GM18870 (cell line): ENCODE data around the gene LPCAT4.
A peak's percentile ranks its signal among the peaks of the same experiment; 100 is the strongest.
"Not testable (repeated sequence)": the region's sequence is repeated elsewhere in the genome, so short reads cannot be mapped to it uniquely, and the experiment has no call there.

Experiments
- ATAC-seq: cut with Tn5 transposase; IDR thresholded peaks from one replicate; pipeline ENCODE4 v1.9.1; 2021; ENCODE audit warnings: moderate library complexity; ENCODE audit not compliant: unreplicated experiment

Gene LPCAT4

DNA sequence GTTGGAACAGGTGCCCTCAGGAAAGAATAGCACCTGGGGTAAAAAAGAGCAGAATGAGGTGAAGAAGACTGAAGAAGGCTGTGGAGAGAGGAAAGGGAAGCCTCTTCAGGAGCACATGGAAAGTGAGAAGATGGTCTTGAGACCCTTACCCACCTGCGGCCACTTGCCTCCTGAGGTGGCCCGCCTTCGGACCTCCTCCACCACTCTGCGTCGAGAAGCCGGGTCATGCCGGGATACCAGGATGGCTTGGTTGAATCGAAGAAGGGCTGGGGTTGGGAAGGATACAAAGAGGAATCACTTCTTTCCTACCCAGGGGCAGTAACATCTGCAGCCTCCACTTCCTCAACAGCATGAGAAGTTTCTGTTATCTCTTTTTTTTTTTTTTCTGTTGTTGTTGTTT, 3.0 kb downstream of the LPCAT4 start:
- ATAC-seq = no peak

DNA sequence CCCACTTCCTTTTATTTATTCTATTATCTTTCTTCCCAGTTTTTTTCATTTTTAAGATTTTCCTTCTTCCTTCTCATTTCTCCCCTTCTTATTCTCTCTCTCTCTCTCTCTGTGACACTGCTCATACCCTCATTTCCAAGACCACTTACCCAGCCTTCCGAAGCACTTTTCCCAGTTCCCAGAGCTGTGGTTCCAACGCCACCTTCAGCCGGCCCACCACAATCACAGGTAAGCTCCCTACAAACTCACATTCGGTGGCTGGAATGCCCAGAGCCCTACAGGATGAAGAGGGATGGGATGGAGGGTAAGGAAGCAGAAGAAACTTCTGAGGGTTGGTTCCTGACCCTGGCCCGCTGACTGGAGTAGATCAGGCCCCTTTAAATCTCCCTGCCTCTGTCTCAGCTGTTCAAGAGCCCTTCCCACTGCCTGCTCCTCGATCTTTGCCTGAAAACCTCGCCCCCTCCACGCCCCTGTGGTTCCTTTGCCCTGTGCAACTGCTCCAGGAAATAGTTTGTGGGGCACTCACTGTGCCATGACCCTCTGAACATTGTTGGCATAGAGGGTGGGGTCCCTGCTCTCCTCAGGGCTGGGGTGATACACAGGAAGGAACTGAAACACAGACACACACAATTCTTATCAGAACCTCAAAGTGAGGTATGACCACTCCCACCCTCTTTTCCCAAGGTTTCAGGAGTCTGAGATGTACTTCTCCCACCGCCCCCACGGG, 4.8 kb downstream of the LPCAT4 start:
- no peak for ATAC-seq

DNA sequence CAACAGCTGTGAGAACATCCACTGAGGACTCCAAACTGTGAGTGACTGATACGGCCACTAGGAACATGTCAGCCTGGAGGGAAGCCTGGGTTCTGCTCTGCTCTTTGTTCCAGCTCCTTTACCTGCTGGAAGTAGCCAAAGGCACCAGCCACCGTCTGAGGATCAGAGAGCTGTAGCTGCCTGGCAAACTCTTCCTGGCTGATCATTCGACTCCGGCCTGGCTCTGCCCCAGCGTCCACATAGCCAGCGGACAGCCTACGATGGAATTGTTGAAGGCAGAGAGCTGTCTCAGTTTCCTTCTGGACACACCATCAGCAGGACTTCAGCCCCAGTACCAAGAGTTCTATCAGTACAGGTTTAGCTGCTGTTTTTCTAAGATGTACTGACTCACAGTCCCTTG, 5.7 kb downstream of the LPCAT4 start:
- ATAC-seq = no peak

DNA sequence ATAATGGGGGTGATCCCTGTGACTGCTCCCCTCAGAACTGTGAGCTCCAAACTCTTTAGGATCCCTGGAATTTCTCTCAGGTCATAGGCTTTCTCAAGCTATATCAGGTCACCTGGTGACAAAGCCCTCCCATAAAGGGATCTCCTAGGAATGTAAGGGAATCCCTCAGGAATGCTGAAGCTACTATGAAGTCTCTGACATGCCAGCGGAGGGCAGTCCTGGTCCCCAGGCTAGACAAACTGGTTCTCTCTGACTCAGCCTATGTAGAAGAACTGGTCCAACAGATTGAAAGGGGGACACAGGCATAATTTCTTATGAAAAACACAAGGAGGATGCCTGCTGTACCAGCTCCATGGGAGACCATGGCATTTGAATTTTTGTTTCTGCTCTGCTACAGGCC, 6.7 kb downstream of the LPCAT4 start:
- no peak for ATAC-seq

DNA sequence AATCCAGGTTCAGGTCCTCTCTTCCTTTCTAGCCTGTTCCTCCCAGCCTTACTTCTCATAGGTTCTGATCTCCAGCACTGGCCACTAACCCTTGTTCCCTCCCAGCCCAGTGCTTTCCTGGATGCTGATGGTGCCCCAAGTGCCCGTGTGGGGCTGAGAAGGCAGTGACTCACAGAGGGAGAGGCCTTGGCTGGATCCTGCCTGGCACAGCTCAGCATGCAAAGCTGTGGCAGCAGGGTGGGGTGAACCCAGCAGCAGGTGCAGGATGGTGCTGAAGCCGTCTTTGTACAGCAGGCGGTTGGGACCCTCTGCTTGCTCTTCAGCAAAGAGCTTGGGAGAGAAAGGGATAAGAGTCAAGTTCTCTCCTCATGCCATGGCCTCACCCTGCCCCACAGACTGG, 7.6 kb downstream of the LPCAT4 start:
- ATAC-seq = no peak

DNA sequence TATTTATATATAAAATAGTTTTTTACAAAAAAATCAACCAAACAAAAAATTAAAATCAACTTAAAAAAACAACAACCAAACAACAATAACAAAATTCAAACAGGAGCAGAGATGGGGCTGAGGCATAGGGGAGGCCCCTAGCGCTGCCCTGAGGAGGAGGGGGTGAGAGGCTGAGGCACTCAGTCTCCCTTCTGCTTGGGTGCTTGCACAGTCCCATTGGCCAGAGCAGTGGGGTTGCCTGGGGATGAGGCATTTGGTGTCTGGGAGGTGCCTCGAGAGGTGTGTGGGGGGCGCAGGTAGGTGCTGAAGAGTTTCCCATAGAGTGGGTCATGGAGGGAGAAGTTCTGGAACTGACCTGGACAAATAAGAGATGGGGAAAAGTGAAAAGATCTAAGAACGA, 8.0 kb downstream of the LPCAT4 start:
- ATAC-seq = no peak

DNA sequence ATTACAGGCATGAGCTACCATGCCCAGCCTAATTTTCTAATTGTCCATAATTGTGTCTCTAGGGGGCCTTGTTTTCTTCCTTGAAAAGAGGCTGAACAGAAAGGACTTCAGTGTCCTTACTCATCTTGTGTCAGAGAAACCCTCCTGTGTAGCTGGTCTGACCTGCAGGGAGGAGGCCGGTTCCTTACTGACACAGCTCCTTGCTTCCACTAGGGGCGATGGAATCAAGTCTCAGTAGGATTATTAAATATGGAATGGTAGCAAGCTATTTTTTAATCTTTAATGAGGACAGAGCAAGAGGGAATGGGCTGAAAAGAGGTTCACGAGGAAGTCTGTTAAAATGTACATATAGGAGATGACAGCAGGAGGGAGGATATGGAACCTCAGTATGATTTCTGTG, 8.6 kb downstream of the LPCAT4 start:
- ATAC-seq = no peak

DNA sequence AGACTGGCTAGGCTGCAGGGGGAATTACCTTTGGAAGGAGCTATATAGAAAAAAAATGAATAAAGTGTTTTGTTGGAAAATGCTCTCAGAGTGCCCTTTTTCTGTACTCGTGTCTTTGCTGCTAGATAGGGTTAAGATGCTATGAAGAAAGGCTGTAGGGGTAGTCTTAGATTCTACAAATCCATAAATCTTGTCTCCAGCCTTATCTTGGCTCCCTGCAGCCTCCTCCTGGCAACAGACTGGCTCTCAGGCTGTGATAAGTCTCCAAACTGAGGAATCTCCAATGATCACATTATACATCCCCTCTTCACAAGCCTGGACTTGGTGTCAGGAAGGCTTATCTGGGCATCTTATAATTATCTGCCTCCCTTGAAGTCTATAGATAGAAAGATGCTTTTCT, 9.3 kb downstream of the LPCAT4 start:
- no peak for ATAC-seq

DNA sequence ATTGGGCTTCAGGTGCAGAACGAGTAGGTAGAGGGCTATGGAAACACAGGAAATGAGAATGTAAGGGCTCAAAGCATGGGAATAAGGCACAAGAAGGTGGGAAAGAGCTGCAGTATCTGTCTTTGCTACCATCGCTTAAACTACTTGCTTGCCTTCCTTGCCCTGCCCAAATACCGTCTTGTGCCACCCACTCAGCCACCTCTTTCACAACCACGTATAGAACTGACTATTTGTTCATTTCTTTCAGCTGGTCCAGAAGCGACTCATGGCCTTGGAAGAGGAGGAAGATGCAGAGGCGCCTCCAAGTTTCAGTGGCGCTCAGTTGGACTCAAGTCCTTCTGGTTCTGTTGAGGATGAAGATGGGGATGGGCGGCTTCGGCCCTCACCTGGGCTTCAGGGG, 11.8 kb downstream of the LPCAT4 start:
- no peak for ATAC-seq

DNA sequence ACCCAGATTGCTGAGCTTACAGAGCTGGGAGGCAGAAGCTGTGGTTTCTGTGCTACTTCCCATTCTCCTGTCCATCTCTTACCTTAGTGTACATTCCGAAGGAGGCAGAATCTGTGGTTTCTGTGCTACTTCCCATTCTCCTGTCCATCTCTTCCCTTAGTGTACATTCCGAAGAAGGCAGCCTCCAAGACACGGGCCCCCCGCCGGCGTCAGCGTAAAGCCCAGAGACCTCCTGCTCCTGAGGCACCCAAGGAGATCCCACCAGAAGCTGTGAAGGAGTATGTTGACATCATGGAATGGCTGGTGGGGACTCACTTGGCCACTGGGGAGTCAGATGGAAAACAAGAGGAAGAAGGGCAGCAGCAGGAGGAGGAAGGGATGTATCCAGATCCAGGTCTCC, 12.7 kb downstream of the LPCAT4 start:
- ATAC-seq = no peak

DNA sequence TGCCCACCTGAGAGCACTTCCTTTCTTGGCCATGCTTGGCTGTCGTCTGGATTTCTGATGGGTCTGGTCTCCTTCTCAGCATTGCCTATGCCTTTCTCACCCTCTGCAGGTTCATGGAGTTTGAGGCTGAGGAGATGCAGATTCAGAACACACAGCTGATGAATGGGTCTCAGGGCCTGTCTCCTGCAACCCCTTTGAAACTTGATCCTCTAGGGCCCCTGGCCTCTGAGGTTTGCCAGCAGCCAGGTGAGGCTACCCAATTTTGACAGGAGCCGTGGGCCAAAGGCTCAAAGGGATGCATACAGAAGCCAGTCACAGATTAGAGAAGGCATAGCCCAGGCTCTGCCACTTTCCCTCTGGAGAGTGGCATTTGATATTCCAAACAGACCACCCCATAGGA, 13.4 kb downstream of the LPCAT4 start:
- no peak for ATAC-seq

DNA sequence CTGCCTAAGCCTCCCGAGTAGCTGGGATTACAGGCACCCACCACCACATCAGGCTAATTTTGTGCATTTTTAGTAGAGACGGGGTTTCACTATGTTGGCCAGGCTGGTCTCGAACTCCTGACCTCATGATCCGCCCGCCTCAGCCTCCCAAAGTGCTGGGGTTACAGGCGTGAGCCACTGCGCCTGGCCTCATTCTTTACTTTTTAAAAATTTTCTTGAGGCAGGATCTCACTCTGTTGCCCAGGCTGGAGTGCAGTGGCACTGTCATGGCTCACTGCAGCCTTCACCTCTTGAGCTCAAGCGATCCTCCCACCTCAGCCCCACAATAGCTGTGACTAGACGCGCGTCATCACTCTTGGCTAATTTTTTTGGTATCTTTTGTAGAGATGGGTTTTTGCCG, 14.0 kb downstream of the LPCAT4 start:
- ATAC-seq = not testable (repeated sequence)

DNA sequence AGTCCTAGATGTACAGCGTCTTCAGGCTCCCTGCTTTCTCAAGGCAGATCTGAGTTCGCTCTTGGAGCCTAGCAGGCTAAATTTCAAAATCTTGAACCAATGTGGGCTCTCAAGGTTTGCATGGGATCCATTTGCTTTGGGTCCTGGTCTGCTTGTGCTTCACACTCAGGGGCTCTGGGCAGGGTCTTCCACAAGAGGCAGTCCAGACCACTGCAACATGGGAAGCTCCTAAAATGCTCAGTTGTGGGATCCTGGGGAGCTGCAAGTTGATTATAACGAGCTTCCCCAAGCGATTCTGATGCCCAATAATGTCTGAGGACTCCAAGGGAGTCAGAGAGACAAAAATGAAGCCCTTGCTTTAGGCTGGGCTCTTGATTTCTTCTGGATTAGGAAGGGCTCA, 17.2 kb downstream of the LPCAT4 start:
- ATAC-seq = no peak

DNA sequence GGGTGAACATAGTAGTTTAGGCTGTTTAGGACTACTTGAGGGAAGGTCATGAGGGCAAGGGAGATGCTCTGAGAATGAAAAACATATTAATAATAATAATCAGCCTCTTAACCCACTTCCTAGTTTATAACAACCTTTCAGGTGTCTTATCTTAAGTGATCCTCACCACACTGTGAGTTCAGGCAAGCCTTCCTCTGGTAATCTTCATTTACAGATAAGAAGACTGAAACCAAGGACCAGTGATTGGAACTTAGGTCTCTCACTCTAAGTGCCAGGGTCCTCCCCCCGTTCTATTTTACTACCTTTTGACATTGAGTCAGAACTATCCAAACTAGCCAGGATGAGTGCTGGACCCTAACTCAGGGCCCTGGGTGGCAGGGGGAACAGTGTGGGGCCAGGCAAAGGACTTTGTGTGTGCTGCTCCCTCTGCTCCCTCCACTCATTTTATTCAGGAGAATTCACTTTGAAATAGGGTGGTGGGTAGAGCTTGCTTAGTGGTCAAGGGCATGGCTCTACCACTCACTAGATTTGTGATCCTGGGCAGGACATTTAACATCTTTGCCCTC, 18.2 kb downstream of the LPCAT4 start:
- ATAC-seq = no peak

DNA sequence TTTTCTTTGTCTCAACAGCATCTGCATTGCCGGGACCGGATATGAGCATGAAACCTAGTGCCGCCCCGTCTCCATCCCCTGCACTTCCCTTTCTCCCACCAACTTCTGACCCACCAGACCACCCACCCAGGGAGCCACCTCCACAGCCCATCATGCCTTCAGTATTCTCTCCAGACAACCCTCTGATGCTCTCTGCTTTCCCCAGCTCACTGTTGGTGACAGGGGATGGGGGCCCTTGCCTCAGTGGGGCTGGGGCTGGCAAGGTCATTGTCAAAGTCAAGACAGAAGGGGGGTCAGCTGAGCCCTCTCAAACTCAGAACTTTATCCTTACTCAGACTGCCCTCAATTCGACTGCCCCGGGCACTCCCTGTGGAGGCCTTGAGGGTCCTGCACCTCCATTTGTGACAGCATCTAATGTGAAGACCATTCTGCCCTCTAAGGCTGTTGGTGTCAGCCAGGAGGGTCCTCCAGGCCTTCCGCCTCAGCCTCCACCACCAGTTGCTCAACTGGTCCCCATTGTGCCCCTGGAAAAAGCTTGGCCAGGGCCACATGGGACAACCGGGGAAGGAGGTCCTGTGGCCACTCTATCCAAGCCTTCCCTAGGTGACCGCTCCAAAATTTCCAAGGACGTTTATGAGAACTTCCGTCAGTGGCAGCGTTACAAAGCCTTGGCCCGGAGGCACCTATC, 18.9 kb downstream of the LPCAT4 start:
- ATAC-seq = no peak

DNA sequence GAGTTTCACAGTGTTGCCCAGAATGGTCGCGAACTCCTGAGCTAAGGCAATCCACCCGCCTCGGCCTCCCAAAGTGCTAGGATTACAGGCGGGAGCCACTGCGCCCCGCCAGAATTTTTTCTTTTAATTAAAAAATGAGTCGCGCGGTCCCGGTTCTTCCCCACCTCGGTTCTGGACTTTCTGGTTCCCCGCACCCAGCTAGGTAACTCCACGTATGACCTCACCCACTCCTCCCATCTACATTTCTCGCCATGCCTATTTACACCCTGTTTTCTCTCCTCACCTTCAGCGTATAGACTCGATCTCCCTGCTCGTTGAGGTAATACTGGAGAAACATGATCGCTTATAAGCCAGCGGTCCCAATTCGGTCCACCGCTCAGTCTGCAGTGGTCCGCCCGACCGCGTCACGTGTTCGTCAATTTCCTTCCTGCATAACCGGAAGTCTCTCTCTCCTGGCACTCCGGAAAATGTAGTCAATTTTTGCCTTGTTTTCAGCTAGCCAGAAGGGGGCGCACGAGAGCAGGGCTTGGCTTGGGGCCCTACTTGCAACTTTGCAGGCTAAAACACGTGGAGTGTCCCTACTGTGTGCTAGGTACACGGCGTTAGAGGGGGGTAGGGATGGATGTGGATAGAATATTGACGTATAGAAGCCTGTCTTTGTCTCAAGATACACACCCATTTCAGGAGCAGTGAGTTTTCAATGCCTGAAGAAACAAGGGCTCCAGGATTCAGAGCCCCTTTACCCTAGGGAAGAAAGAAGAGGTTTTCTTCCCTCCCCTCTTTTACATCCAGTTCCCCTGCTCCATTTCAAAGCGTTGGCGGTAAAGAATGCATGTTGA, 24.0 kb downstream of the LPCAT4 start, which contains the start of the genes NOP10 and NUTM1:
Gene NOP10, minus strand, starts transcription at position 400 of the 839 bp plus-strand sequence. Its CDS starts 63 bp downstream, at position 337.
Gene NUTM1, plus strand, starts transcription at position 579 of the 839 bp plus-strand sequence. CDS start 382 bp downstream, outside the sequence.
- ATAC-seq = peak; percentile 82

DNA sequence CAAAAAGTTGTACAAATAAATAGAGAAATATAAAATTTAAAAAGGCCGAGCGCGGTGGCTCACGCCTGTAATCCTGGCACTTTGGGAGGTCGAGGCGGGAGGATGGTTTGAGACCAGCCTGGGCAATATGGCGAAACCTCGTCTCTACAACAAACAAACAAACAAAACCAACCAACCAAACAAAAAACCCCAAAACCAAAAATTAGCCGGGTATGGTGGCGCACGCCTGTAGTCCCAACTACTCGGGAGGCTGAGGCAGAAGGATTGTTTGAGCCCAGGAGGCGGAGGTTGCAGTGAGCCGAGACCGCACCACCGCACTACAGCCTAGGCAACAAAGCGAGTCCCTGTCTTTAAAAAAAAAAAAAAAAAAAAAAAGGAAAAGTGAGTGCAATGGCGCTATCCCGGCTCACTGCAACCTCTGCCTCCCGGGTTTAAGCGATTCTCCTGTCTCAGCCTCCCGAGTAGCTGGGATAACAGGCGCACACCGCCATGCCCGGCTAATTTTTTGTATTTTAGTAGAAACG, 24.7 kb downstream of the LPCAT4 start:
- not testable (repeated sequence) for ATAC-seq

DNA sequence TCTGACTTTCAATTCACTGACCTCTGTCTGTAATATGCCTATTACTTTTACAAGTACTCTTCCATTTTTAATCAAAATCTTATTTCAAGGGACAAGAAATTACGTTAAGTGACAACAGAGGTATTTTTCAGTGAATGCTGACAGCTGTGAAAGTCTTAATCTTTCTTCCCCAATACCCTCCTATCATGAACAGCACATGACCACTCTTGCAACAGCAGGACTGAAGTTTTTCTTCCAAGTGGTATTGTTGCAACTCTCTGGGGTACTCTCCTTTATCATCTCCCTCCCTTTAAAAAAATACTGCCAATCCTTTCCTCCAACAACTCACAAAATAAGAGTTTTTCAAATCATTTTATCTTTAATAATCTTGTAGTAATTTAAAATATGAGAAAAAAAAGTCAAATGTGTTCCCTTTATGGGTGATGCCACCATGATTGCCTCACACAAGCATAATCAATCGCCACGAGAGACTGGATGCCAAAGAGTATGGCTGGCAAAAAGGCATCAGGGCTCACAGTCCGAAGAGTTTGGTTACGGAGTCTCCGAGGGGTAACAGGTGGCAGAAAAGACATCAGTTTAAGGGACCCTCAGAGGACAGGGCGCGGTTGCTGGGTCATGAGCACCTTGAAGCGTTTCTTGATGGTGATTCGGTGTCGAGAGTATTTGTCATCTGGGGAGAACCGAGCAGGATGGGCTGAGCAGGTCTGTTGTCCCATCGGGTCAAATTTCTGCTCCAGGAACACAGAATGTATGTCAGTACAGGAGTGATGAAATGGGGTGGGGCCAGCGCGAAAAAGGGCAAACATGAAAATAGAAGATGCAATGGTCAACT, 25.4 kb downstream of the LPCAT4 start:
- ATAC-seq = no peak

DNA sequence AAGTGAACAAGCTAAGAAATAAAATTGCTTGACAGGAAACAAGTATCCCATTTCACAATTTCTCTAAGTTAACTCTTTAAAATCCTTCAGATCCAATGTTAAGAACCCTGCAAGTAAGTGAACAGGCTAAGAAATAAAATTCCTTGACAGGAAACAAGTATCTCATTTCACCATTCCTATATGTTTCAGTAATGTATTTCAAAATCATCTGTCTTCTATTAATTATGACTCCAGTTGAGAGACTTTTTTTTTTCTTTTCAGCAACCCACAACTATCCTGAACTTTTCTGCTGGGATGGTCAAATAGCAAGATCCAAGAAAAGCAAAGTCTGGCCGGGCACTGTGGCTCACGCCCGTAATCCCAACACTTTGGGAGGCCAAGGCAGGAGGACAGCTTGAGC, 27.1 kb downstream of the LPCAT4 start:
- no peak for ATAC-seq

DNA sequence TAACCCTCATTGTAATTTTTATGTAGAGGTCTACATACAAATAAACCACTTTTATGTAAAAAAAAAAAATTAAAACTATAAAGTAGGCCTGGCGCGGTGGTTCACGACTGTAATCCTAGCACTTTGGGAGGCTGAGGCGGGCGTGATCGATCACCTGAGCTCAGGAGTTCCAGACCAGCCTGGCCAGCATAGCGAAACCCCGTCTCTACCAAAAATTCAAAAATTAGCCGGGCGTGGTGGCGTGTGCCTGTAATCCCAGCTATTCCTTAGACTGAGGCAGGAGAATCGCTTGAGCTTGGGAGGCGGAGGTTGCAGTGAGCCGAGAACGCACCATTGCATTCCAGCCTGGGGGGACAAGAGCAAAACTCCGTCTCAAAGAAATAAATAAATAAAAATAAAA, 28.6 kb downstream of the LPCAT4 start:
- ATAC-seq = no peak
